IMR-90 (cell line): ENCODE results near the gene KXD1. TPM values are rescaled to one million over a fixed set of nuclear protein-coding genes. Genes with fewer than 3 reads are reported as not detected.

Experiments
- ATAC-seq: fragments of 200-7000 bp; cut with Tn5 transposase; 2 replicates; pipeline ENCODE4 v1.9.1; 2020; ENCODE audit warnings: low read depth, mild to moderate bottlenecking, moderate library complexity
- BruUV-seq: library from RNA; stranded (reverse); fragments of 400-500 nt; replicated peaks from 2 replicates; lab custom pipeline; 2021; lab: Mats Ljungman, UMichigan
- CTCF ChIA-PET: fragments of 300-600 bp; formaldehyde crosslinking; extraction: SDS; loops from one replicate; lab custom pipeline; 2021; ENCODE audit warnings: antibody characterized with exemption; lab: Yijun Ruan, JAX
- POLR2A ChIA-PET: fragments of 300-600 bp; sonication (Branson Sonifier 250); formaldehyde crosslinking; loops from one replicate; lab custom pipeline; 2022; ENCODE audit warnings: antibody characterized with exemption; ENCODE audit not compliant: unreplicated experiment; lab: Charles Lee
- DNase-seq: peaks from one replicate; pipeline ENCODE4 v3.0.0; 2013
- H2AFZ ChIP-seq: replicated peaks from 2 replicates; pipeline ENCODE3; 2013; ENCODE audit warnings: low read length, mild to moderate bottlenecking; ENCODE audit not compliant: poor library complexity
- H2AK5ac ChIP-seq: 2 replicates; pipeline ENCODE4 v1.6.1; 2013; ENCODE audit warnings: low read depth, low read length, inconsistent platforms
- H2AK9ac ChIP-seq: replicated peaks from 2 replicates; pipeline ENCODE3; 2013; ENCODE audit warnings: mild to moderate bottlenecking, low read depth, low read length, moderate library complexity; ENCODE audit not compliant: poor library complexity
- H2BK120ac ChIP-seq: 2 replicates; pipeline ENCODE4 v1.6.1; 2013; ENCODE audit warnings: low read depth, low read length, inconsistent platforms
- H2BK15ac ChIP-seq: 3 replicates; pipeline ENCODE4 v1.6.1; 2013; ENCODE audit warnings: low read depth, low read length, inconsistent platforms
- H2BK20ac ChIP-seq: 2 replicates; pipeline ENCODE4 v1.6.1; 2013; ENCODE audit warnings: low read depth, mild to moderate bottlenecking, inconsistent platforms, low read length, moderate library complexity
- H2BK5ac ChIP-seq: 2 replicates; pipeline ENCODE4 v1.6.1; 2013; ENCODE audit warnings: mild to moderate bottlenecking, low read depth, low read length, inconsistent platforms; ENCODE audit not compliant: poor library complexity, severe bottlenecking
- H3K14ac ChIP-seq: replicated peaks from 2 replicates; pipeline ENCODE4 v1.6.1; 2013; ENCODE audit warnings: low read depth, low read length, inconsistent platforms
- H3K18ac ChIP-seq: 2 replicates; pipeline ENCODE4 v1.6.1; 2013; ENCODE audit warnings: low read depth, low read length, control low read depth
- H3K23ac ChIP-seq: 2 replicates; pipeline ENCODE4 v1.6.1; 2013; ENCODE audit warnings: low read depth, low read length, inconsistent platforms
- H3K27ac ChIP-seq: 2 replicates; pipeline ENCODE4 v1.5.1; 2013; ENCODE audit warnings: mild to moderate bottlenecking, control low read depth, low read length; ENCODE audit not compliant: insufficient read depth
- H3K27me3 ChIP-seq: 2 replicates; pipeline ENCODE4 v1.6.1; 2013; ENCODE audit warnings: low read length; ENCODE audit not compliant: control insufficient read depth, insufficient read depth
- H3K36me3 ChIP-seq: 2 replicates; pipeline ENCODE4 v1.6.1; 2013; ENCODE audit warnings: low read length, mixed read lengths; ENCODE audit not compliant: control insufficient read depth, insufficient read depth
- H3K4ac ChIP-seq: 2 replicates; pipeline ENCODE4 v1.6.1; 2013; ENCODE audit warnings: low read depth, low read length, inconsistent platforms
- H3K4me1 ChIP-seq: 2 replicates; pipeline ENCODE4 v1.6.1; 2013; ENCODE audit warnings: low read length, mixed read lengths; ENCODE audit not compliant: control insufficient read depth, insufficient read depth
- H3K4me2 ChIP-seq: 2 replicates; pipeline ENCODE4 v1.6.1; 2013; ENCODE audit warnings: low read depth, mild to moderate bottlenecking, control low read depth, low read length, moderate library complexity
- H3K4me3 ChIP-seq: 2 replicates; pipeline ENCODE4 v1.5.1; 2013; ENCODE audit warnings: low read depth, mild to moderate bottlenecking, control low read depth, low read length, moderate library complexity; ENCODE audit not compliant: insufficient read depth
- H3K56ac ChIP-seq: 2 replicates; pipeline ENCODE4 v1.6.1; 2013; ENCODE audit warnings: low read length, inconsistent platforms; ENCODE audit not compliant: insufficient read depth; ENCODE audit errors: extremely low read depth
- H3K79me1 ChIP-seq, 2 experiments: 2 replicates each; pipeline ENCODE4 v1.6.1; 2013; ENCODE audit warnings: low read length in 2 of 2, inconsistent platforms in 1 of 2, low read depth in 1 of 2
- H3K9ac ChIP-seq: 2 replicates; pipeline ENCODE4 v1.6.1; 2013; ENCODE audit warnings: low read depth, low read length, control low read depth
- H3K9me1 ChIP-seq: 2 replicates; pipeline ENCODE4 v1.6.1; 2013; ENCODE audit warnings: low read length, inconsistent platforms; ENCODE audit not compliant: insufficient read depth
- H3K9me3 ChIP-seq: 2 replicates; pipeline ENCODE4 v1.6.1; 2013; ENCODE audit warnings: low read length; ENCODE audit not compliant: control insufficient read depth, insufficient read depth
- H4K20me1 ChIP-seq: 2 replicates; pipeline ENCODE4 v1.6.1; 2013; ENCODE audit warnings: low read length, inconsistent platforms; ENCODE audit not compliant: insufficient read depth
- H4K5ac ChIP-seq: 2 replicates; pipeline ENCODE4 v1.6.1; 2013; ENCODE audit warnings: mild to moderate bottlenecking, low read depth, low read length, control low read depth
- H4K8ac ChIP-seq, 2 experiments: 2 replicates each; pipeline ENCODE4 v1.6.1; 2013; ENCODE audit warnings: low read depth in 2 of 2, low read length in 2 of 2, control low read depth in 1 of 2, inconsistent platforms in 1 of 2
- H4K91ac ChIP-seq: 2 replicates; pipeline ENCODE4 v1.6.1; 2013; ENCODE audit warnings: low read depth, low read length, inconsistent platforms; ENCODE audit not compliant: insufficient read depth
- BHLHE40 ChIP-seq: fragments of 150-350 bp; IDR thresholded peaks from 2 replicates; pipeline ENCODE4 v1.6.1; 2016; ENCODE audit warnings: mild to moderate bottlenecking, low read depth, low read length
- CEBPB ChIP-seq: IDR thresholded peaks from 2 replicates; pipeline ENCODE4 v1.6.1; 2012; ENCODE audit warnings: low read depth, low read length, improper control_type of control experiment
- CTCF ChIP-seq: conservative IDR thresholded peaks from 2 replicates; pipeline ENCODE4 v1.5.1; 2012; ENCODE audit warnings: mild to moderate bottlenecking, low read depth, low read length, improper control_type of control experiment
- ELK1 ChIP-seq: fragments of 150-350 bp; IDR thresholded peaks from 2 replicates; pipeline ENCODE4 v1.6.1; 2016; ENCODE audit warnings: low read depth, mild to moderate bottlenecking, low read length, moderate library complexity, borderline replicate concordance
- MAZ ChIP-seq: IDR thresholded peaks from 2 replicates; pipeline ENCODE4 v1.6.1; 2012; ENCODE audit warnings: low read depth, mild to moderate bottlenecking, low read length, improper control_type of control experiment, moderate library complexity, borderline replicate concordance
- POLR2A ChIP-seq: IDR thresholded peaks from 2 replicates; pipeline ENCODE4 v1.6.1; 2012; ENCODE audit warnings: mild to moderate bottlenecking, low read depth, low read length
- RCOR1 ChIP-seq: IDR thresholded peaks from 2 replicates; pipeline ENCODE4 v1.6.1; 2012; ENCODE audit warnings: mild to moderate bottlenecking, low read length, improper control_type of control experiment; ENCODE audit not compliant: insufficient replicate concordance
- RFX5 ChIP-seq: IDR thresholded peaks from 2 replicates; pipeline ENCODE4 v1.8.0; 2012; ENCODE audit warnings: low read depth, mild to moderate bottlenecking, low read length, moderate library complexity
- SMC3 ChIP-seq: fragments of 150-350 bp; IDR thresholded peaks from 2 replicates; pipeline ENCODE4 v1.6.1; 2016; ENCODE audit warnings: low read depth, mild to moderate bottlenecking, antibody characterized with exemption, low read length, moderate library complexity
- USF2 ChIP-seq: fragments of 150-350 bp; IDR thresholded peaks from 2 replicates; pipeline ENCODE4 v1.6.1; 2017; ENCODE audit warnings: mild to moderate bottlenecking, antibody characterized with exemption, low read length, low read depth
- WGBS, 2 experiments: methylation state at CpG; one replicate each; pipeline versions ENCODE4 v1.1.5 to v1.1.7; 2013; ENCODE audit warnings: missing lambda C conversion rate in 2 of 2; ENCODE audit not compliant: insufficient read length in 1 of 2; ENCODE audit errors: extremely low coverage in 2 of 2; 5-methylcytosine and 5-hydroxymethylcytosine counted together
- dilution Hi-C: fragments of 300-500 bp; cut with HindIII; formaldehyde crosslinking; loops from one replicate; pipeline ENCODE4 v1.14.3; 2018; ENCODE audit warnings: low sequenced_read_pairs; ENCODE audit not compliant: unreplicated experiment
- in situ Hi-C: fragments of 300-500 bp; cut with MboI; formaldehyde crosslinking; loops from 3 replicates; pipeline ENCODE4 v1.14.3; 2019; ENCODE audit warnings: low sequenced_read_pairs, inconsistent platforms, mixed read lengths
- intact Hi-C: fragments of 100-400 bp; cut with micrococcal nuclease; formaldehyde crosslinking; loops from 2 replicates; pipeline ENCODE4 v1.10.0; 2022
- polyA plus RNA-seq, 3 experiments: library from polyadenylated mRNA; depleted of rRNA; stranded (reverse); fragments of >200 nt; gene quantifications; 2 replicates each; pipeline ENCODE4 v1.2.3, GENCODE V29; 2012; ENCODE audit warnings: low replicate concordance in 1 of 3
- total RNA-seq: library from RNA; depleted of rRNA; stranded (reverse); fragments of >200 nt; gene quantifications from 2 replicates; pipeline ENCODE4 v1.2.3, GENCODE V29; 2012

KXD1 gene
- total and polyA plus RNA-seq, 2 of the 4 experiments (the other 2 are of a cell fraction), result 66.7 to 196 TPM

DNA sequence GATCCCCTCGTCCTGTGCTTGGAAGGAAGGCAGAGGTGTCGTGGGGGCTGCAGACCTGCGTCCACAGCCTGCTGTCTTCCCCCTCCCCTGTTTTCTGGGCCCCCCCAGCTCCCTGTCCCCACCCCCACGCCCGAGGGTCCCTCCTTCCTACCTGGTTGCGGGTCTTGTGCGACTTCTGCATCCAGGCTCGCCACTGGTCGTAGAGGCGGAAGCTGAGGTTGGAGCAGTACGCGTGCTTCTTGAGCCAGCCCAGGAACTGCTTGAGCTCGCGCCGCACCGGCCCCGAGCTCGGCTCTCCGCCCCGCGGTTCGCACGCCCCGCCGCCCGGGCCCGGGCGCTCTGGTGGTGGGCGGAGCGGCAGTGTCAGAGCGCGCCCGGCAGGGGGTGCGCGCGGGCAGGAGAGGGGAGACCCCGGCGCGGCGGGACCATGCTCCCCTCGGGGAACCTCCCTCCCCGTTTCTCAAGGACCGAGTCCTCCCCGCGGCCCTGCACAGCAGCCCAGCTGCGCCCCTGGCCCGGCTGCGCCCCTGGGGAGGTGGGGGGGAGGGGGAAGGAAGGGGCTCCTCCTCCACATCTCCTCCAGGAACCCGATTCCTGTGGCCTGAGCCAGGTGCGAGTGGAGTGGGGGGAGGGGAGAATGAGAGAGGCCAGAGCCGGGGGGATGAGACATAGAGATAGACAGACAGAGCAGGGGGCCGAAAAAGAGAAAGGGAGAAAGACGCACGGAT, 36.6 kb downstream of the KXD1 start (continued):
- TF ChIP-seq CEBPB, result no peak

GRCh38 chr19:18594824-18595373, 37.2 kb downstream of the KXD1 start:
- Histone ChIP-seq H3K4me3 (peak overlapping the region; percentile 20; the same call in 1 of the 2 replicates), H3K4me1 (peaks cover 3% of the 10 kb centered on the region), H2BK20ac (no peak overlapping the region), H3K9me1 (no peaks in the 10 kb centered on the region), H2BK5ac (no peak overlapping the region), H3K14ac (peak overlapping the region; percentile 90), H3K9ac (peak overlapping the region; percentile 31; the same call in 1 of the 2 replicates), H4K20me1 (peaks cover 9% of the 10 kb centered on the region), H3K27ac (no peak overlapping the region), H4K5ac (no peak overlapping the region), H2BK120ac (peak overlapping the region; percentile 54), H4K91ac (peak overlapping the region; percentile 75; the same call in 1 of the 2 replicates), H3K36me3 (peaks cover 4% of the 10 kb centered on the region), H3K79me1 (peaks cover 1 to 12% of the 10 kb centered on the region in 2 experiments; a peak in 3 of 4 replicates), H3K18ac (no peak overlapping the region), H2AFZ (peak overlapping the region; percentile 90), H3K23ac (peak overlapping the region; percentile 79; the same call in 1 of the 2 replicates), H3K27me3 (no peaks in the 10 kb centered on the region; the same call in 1 of the 2 replicates), H3K56ac (no peak overlapping the region), H3K4ac (peak overlapping the region; percentile 43; the same call in 1 of the 2 replicates), H2AK5ac (peak overlapping the region; percentile 78; the same call in 1 of the 2 replicates), H4K8ac (peak overlapping the region; percentile 28 to 35; a peak in 1 of 4 replicates), H2BK15ac (no peak overlapping the region), H2AK9ac (peak overlapping the region; percentile 17), H3K4me2 (peak overlapping the region; percentile 54), H3K9me3 (no peaks in the 10 kb centered on the region)
- ChIA-PET CTCF (interaction anchor here (3.0 kb wide), 1 partner anchor 253 kb away, joined by 12 read pairs; no protein-coding TSS in a partner anchor), POLR2A (no interaction called here)
- intact Hi-C loops, result loop anchor here (1.0 kb wide), 4 partner anchors 55 to 252 kb away; no protein-coding TSS in a partner anchor
- no peak for ATAC-seq
- in situ Hi-C loops, result no loop called here
- dilution Hi-C loops, result no loop called here
- no TSS peak for BruUV-seq
- WGBS, 2 experiments, result 27% methylated on average over 9 of the region's 26 CpGs; no CpG with 5 or more reads in 1 of the 2 experiments
- no peak for DNase-seq
- no peak for TF ChIP-seq ELK1
- no peak for TF ChIP-seq SMC3
- no peak for TF ChIP-seq BHLHE40
- TF ChIP-seq MAZ, result no peak
- no peak for TF ChIP-seq RCOR1
- no peak for TF ChIP-seq CTCF
- no peak for TF ChIP-seq RFX5
- TF ChIP-seq POLR2A, result no peak
- TF ChIP-seq CEBPB, result no peak
- no peak for TF ChIP-seq USF2
